Nephron progenitor cell (in vitro differentiated cells): ENCODE data around the gene HOXC10.
A peak's percentile ranks its signal among the peaks of the same experiment; 100 is the strongest.

Experiments
- DNase-seq: peaks from one replicate; pipeline ENCODE4 v3.0.0; 2021
- H3K27ac Mint-ChIP-seq: 2 replicates; pipeline ENCODE4 v1.8.0; 2021; ENCODE audit warnings: mild to moderate bottlenecking, moderate library complexity, mixed read lengths
- H3K27me3 Mint-ChIP-seq: 2 replicates; pipeline ENCODE4 v1.8.0; 2021; ENCODE audit warnings: mild to moderate bottlenecking, low read depth, mixed read lengths; ENCODE audit not compliant: poor library complexity
- H3K36me3 Mint-ChIP-seq: 2 replicates; pipeline ENCODE4 v1.8.0; 2021; ENCODE audit warnings: low read depth, mixed read lengths
- H3K4me1 Mint-ChIP-seq: 2 replicates; pipeline ENCODE4 v1.8.0; 2021; ENCODE audit warnings: mixed read lengths
- H3K4me3 Mint-ChIP-seq: 2 replicates; pipeline ENCODE4 v1.8.0; 2021; ENCODE audit warnings: mild to moderate bottlenecking, moderate library complexity, mixed read lengths
- H3K9me3 Mint-ChIP-seq: 2 replicates; pipeline ENCODE4 v1.8.0; 2021; ENCODE audit warnings: mild to moderate bottlenecking, moderate library complexity, mixed read lengths
- CTCF ChIP-seq: fragments of 200-600 bp; sonication (generic); IDR thresholded peaks from 2 replicates; pipeline ENCODE4 v1.5.0; 2021; ENCODE audit warnings: antibody characterized with exemption

The HOXC10 gene

GRCh38 chr12:54002278-54002914 lies 17.4 kb downstream of the HOXC10 start:
- Mint-ChIP-seq H3K27ac (peak overlapping the region; percentile 97), H3K9me3 (no peaks in the 10 kb centered on the region), H3K4me3 (peak overlapping the region; percentile 98), H3K4me1 (peaks cover 80% of the 10 kb centered on the region), H3K27me3 (peaks cover 11% of the 10 kb centered on the region), H3K36me3 (peaks cover 43% of the 10 kb centered on the region)
- TF ChIP-seq CTCF, result no peak
- DNase-seq, result no peak

GRCh38 chr12:54002915-54003389 lies 18.0 kb downstream of the HOXC10 start:
- no peak for TF ChIP-seq CTCF
- Mint-ChIP-seq H3K4me1 (peaks cover 80% of the 10 kb centered on the region), H3K4me3 (peak overlapping the region; percentile 98), H3K27ac (peak overlapping the region; percentile 97), H3K27me3 (peaks cover 8% of the 10 kb centered on the region), H3K9me3 (no peaks in the 10 kb centered on the region), H3K36me3 (peaks cover 43% of the 10 kb centered on the region)
- no peak for DNase-seq

GRCh38 chr12:54003625-54004024 lies 18.7 kb downstream of the HOXC10 start:
- peak overlapping the region; percentile 98 for H3K4me3 Mint-ChIP-seq
- TF ChIP-seq CTCF, result no peak
- H3K9me3 Mint-ChIP-seq, result no peaks in the 10 kb centered on the region
- H3K36me3 Mint-ChIP-seq, result peaks cover 43% of the 10 kb centered on the region
- peaks cover 5% of the 10 kb centered on the region for H3K27me3 Mint-ChIP-seq
- peaks cover 79% of the 10 kb centered on the region for H3K4me1 Mint-ChIP-seq
- peak overlapping the region; percentile 97 for H3K27ac Mint-ChIP-seq
- no peak for DNase-seq

GRCh38 chr12:54004063-54004840 lies 19.3 kb downstream of the HOXC10 start:
- Mint-ChIP-seq H3K27ac (peak overlapping the region; percentile 97), H3K9me3 (no peaks in the 10 kb centered on the region), H3K27me3 (peaks cover 5% of the 10 kb centered on the region), H3K4me1 (peaks cover 75% of the 10 kb centered on the region), H3K4me3 (peak overlapping the region; percentile 98), H3K36me3 (peaks cover 45% of the 10 kb centered on the region)
- TF ChIP-seq CTCF, result no peak
- DNase-seq, result no peak

- Mint-ChIP-seq H3K9me3 (no peaks in the 10 kb centered on the region), H3K36me3 (peaks cover 48% of the 10 kb centered on the region), H3K4me1 (peaks cover 75% of the 10 kb centered on the region), H3K27me3 (peaks cover 5% of the 10 kb centered on the region), H3K27ac (peak overlapping the region; percentile 97), H3K4me3 (peak overlapping the region; percentile 98)
- DNase-seq, result peak; percentile 75
- no peak for TF ChIP-seq CTCF
Observed at GRCh38 chr12:54004841-54005530, 20.0 kb downstream of the HOXC10 start.
